CD8-positive, alpha-beta memory T cell (primary cell): ENCODE measurements around the gene CFTR. TPM values are rescaled to one million over a fixed set of nuclear protein-coding genes. Genes with fewer than 3 reads are reported as not detected.

ENCODE experiments used
- CTCF ChIA-PET: fragments of 350-600 bp; sonication (Branson Sonifier 250); formaldehyde crosslinking; loops from one replicate; lab custom pipeline; 2021; ENCODE audit warnings: antibody characterized with exemption; lab: Charles Lee
- POLR2A ChIA-PET: fragments of 350-600 bp; sonication (Branson Sonifier 250); formaldehyde crosslinking; loops from one replicate; lab custom pipeline; 2021; ENCODE audit warnings: antibody characterized with exemption; lab: Charles Lee
- DNase-seq, 5 donors: peaks; one replicate each; pipeline versions ENCODE4 v3.0.0 to v3.0.0-alpha.2; 2020 to 2022; ENCODE audit warnings: mixed read lengths in 1 of 5
- H3K27ac ChIP-seq: one replicate; pipeline ENCODE4 v1.7.0; 2013; ENCODE audit warnings: low read depth, mild to moderate bottlenecking, low read length, moderate library complexity
- H3K27me3 ChIP-seq: 2 replicates; pipeline ENCODE4 v1.7.0; 2013; ENCODE audit warnings: low read length, mild to moderate bottlenecking; ENCODE audit not compliant: insufficient read depth, poor library complexity, severe bottlenecking
- H3K36me3 ChIP-seq: 2 replicates; pipeline ENCODE4 v1.7.0; 2013; ENCODE audit warnings: mild to moderate bottlenecking, low read length, moderate library complexity; ENCODE audit not compliant: insufficient read depth
- H3K4me1 ChIP-seq: 2 replicates; pipeline ENCODE4 v1.7.0; 2013; ENCODE audit warnings: mild to moderate bottlenecking, low read length, moderate library complexity; ENCODE audit not compliant: insufficient read depth
- H3K4me3 ChIP-seq: 2 replicates; pipeline ENCODE4 v1.7.0; 2013; ENCODE audit warnings: mild to moderate bottlenecking, low read length
- H3K9me3 ChIP-seq: 2 replicates; pipeline ENCODE4 v1.7.0; 2013; ENCODE audit warnings: mild to moderate bottlenecking, low read length
- H3K27ac Mint-ChIP-seq, 8 donors: one replicate each; pipeline ENCODE4 v1.8.0; 2020 to 2021; ENCODE audit warnings: mixed read lengths in 8 of 8, mild to moderate bottlenecking in 6 of 8, inconsistent platforms in 3 of 8, moderate library complexity in 3 of 8
- H3K27me3 Mint-ChIP-seq, 2 donors: one replicate each; pipeline ENCODE4 v1.8.0; 2020 to 2021; ENCODE audit warnings: mixed read lengths in 2 of 2, mild to moderate bottlenecking in 1 of 2, moderate library complexity in 1 of 2
- H3K36me3 Mint-ChIP-seq, 3 donors: one replicate each; pipeline ENCODE4 v1.8.0; 2020 to 2021; ENCODE audit warnings: mixed read lengths in 3 of 3, inconsistent platforms in 1 of 3, mild to moderate bottlenecking in 1 of 3
- H3K4me1 Mint-ChIP-seq, 3 donors: one replicate each; pipeline ENCODE4 v1.8.0; 2020 to 2021; ENCODE audit warnings: mixed read lengths in 3 of 3, inconsistent platforms in 1 of 3, mild to moderate bottlenecking in 1 of 3
- H3K4me3 Mint-ChIP-seq, 7 donors: one replicate each; pipeline ENCODE4 v1.8.0; 2020 to 2021; ENCODE audit warnings: mixed read lengths in 7 of 7, mild to moderate bottlenecking in 6 of 7, moderate library complexity in 4 of 7, inconsistent platforms in 2 of 7
- H3K9me3 Mint-ChIP-seq, 5 donors: one replicate each; pipeline ENCODE4 v1.8.0; 2020 to 2022; ENCODE audit warnings: mixed read lengths in 5 of 5, mild to moderate bottlenecking in 3 of 5, moderate library complexity in 2 of 5, inconsistent platforms in 1 of 5
- polyA plus RNA-seq: library from polyadenylated mRNA; unstranded; fragments of 300-500 nt; fragmentation: Illumina TruSeq; gene quantifications from one replicate; pipeline ENCODE4 v1.2.3, GENCODE V29; 2021
- total RNA-seq, 2 experiments: library from RNA; stranded (reverse); gene quantifications; one replicate each; pipeline ENCODE4 v1.2.3, GENCODE V29; 2021

Gene CFTR
- total and polyA plus RNA-seq, 3 experiments from 2014 or later = not detected

GRCh38 chr7:117645481-117646165 lies 165.8 kb downstream of the CFTR start:
- Mint-ChIP-seq H3K4me1 (no peaks in the 10 kb centered on the region), H3K9me3 (peaks cover 0 to 5% (median 0%) of the 10 kb centered on the region in 5 donors), H3K27me3 (no peaks in the 10 kb centered on the region), H3K4me3 (no peak overlapping the region), H3K36me3 (no peaks in the 10 kb centered on the region), H3K27ac (no peak overlapping the region)
- POLR2A ChIA-PET = no interaction called here
- CTCF ChIA-PET = no interaction called here
- Histone ChIP-seq H3K27ac (no peak overlapping the region), H3K9me3 (no peaks in the 10 kb centered on the region), H3K36me3 (no peaks in the 10 kb centered on the region), H3K4me1 (no peaks in the 10 kb centered on the region), H3K4me3 (no peak overlapping the region), H3K27me3 (no peaks in the 10 kb centered on the region)
- no peak for DNase-seq

GRCh38 chr7:117648203-117648866 lies 168.5 kb downstream of the CFTR start:
- Mint-ChIP-seq H3K4me1 (no peaks in the 10 kb centered on the region), H3K27ac (no peak overlapping the region), H3K36me3 (no peaks in the 10 kb centered on the region), H3K27me3 (no peaks in the 10 kb centered on the region), H3K9me3 (peaks cover 0 to 5% (median 2%) of the 10 kb centered on the region in 5 donors), H3K4me3 (no peak overlapping the region)
- CTCF ChIA-PET = no interaction called here
- no peak for DNase-seq
- H3K27ac ChIP-seq = no peak overlapping the region
- no peaks in the 10 kb centered on the region for H3K4me1 ChIP-seq
- H3K9me3 ChIP-seq = no peaks in the 10 kb centered on the region
- no peak overlapping the region for H3K4me3 ChIP-seq
- H3K36me3 ChIP-seq = no peaks in the 10 kb centered on the region
- no peaks in the 10 kb centered on the region for H3K27me3 ChIP-seq
- POLR2A ChIA-PET = no interaction called here

GRCh38 chr7:117652943-117653680 lies 173.3 kb downstream of the CFTR start:
- no peaks in the 10 kb centered on the region for H3K4me1 Mint-ChIP-seq
- H3K36me3 Mint-ChIP-seq = no peaks in the 10 kb centered on the region
- no peak overlapping the region for H3K4me3 Mint-ChIP-seq
- H3K4me3 ChIP-seq = no peak overlapping the region
- no peaks in the 10 kb centered on the region for H3K36me3 ChIP-seq
- no peaks in the 10 kb centered on the region for H3K9me3 ChIP-seq
- H3K9me3 Mint-ChIP-seq = peaks cover 0 to 2% (median 0%) of the 10 kb centered on the region in 5 donors
- H3K27ac Mint-ChIP-seq = no peak overlapping the region
- ChIA-PET POLR2A (no interaction called here), CTCF (no interaction called here)
- H3K27me3 ChIP-seq = no peaks in the 10 kb centered on the region
- H3K27ac ChIP-seq = no peak overlapping the region
- DNase-seq = no peak
- no peaks in the 10 kb centered on the region for H3K27me3 Mint-ChIP-seq
- no peaks in the 10 kb centered on the region for H3K4me1 ChIP-seq

- Histone ChIP-seq H3K36me3 (no peaks in the 10 kb centered on the region), H3K27me3 (no peaks in the 10 kb centered on the region), H3K27ac (no peak overlapping the region), H3K4me1 (no peaks in the 10 kb centered on the region), H3K9me3 (no peaks in the 10 kb centered on the region), H3K4me3 (no peak overlapping the region)
- Mint-ChIP-seq H3K27me3 (no peaks in the 10 kb centered on the region), H3K27ac (no peak overlapping the region), H3K4me1 (no peaks in the 10 kb centered on the region), H3K9me3 (peaks cover 0 to 2% (median 0%) of the 10 kb centered on the region in 5 donors), H3K4me3 (no peak overlapping the region), H3K36me3 (no peaks in the 10 kb centered on the region)
- ChIA-PET POLR2A (no interaction called here), CTCF (no interaction called here)
- no peak for DNase-seq
Measured at GRCh38 chr7:117654780-117655179, 175.0 kb downstream of the CFTR start.

DNA sequence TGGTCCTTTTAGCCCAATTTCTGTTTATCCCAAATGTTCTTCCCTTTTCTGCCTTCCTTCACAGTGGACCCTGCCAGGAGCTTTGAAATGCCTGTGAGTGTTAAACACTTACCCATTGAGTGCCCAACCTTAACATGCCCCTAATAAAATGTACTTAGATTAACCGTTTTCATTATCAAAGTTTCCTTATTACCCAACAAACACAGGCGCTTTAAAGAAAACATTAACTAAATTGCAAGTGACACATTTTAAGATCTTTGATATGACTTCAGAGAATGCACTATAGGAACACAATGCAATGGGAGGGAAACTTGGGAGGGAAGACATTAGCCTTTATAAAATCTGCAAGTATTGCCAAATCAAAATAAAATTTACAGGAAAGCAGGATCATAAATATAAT lies 177.0 kb downstream of the CFTR start:
- H3K27me3 ChIP-seq = no peaks in the 10 kb centered on the region
- no peak overlapping the region for H3K27ac ChIP-seq
- Mint-ChIP-seq H3K27ac (no peak overlapping the region), H3K4me3 (no peak overlapping the region), H3K9me3 (peaks cover 0 to 2% (median 0%) of the 10 kb centered on the region in 5 donors), H3K36me3 (no peaks in the 10 kb centered on the region), H3K4me1 (no peaks in the 10 kb centered on the region), H3K27me3 (no peaks in the 10 kb centered on the region)
- ChIA-PET POLR2A (no interaction called here), CTCF (no interaction called here)
- no peaks in the 10 kb centered on the region for H3K4me1 ChIP-seq
- H3K4me3 ChIP-seq = no peak overlapping the region
- no peaks in the 10 kb centered on the region for H3K9me3 ChIP-seq
- no peaks in the 10 kb centered on the region for H3K36me3 ChIP-seq
- no peak for DNase-seq

DNA sequence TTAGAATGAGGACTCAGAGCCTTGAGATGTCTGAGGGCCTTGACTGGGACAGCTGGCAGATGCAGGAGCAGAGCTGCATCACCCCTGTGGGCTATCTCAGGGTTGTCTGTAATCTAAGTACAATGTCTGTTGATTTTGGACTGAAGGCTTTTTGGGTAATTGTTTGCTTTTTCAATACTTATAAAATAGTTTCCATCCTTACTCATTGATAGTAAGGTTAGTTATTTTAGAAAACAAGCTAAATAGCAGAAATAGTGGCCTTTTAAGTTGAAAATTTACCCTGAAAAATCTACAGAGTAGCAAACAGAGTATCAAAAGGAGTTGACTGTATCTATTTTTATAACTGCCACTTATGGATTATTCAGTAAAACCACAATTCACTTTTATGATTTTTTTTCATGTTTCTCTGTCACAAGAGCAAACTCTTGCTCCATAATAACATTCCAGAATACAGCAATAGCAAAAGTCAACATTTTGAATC lies 179.7 kb downstream of the CFTR start:
- Histone ChIP-seq H3K36me3 (no peaks in the 10 kb centered on the region), H3K4me1 (no peaks in the 10 kb centered on the region), H3K27me3 (no peaks in the 10 kb centered on the region), H3K9me3 (no peaks in the 10 kb centered on the region), H3K4me3 (no peak overlapping the region), H3K27ac (no peak overlapping the region)
- no peaks in the 10 kb centered on the region for H3K36me3 Mint-ChIP-seq
- H3K27ac Mint-ChIP-seq = no peak overlapping the region
- H3K4me3 Mint-ChIP-seq = no peak overlapping the region
- POLR2A ChIA-PET = no interaction called here
- no peaks in the 10 kb centered on the region for H3K27me3 Mint-ChIP-seq
- H3K4me1 Mint-ChIP-seq = no peaks in the 10 kb centered on the region
- CTCF ChIA-PET = interaction anchor here (1.0 kb wide), 1 partner anchor 14 kb away, joined by 3 read pairs; no protein-coding TSS in a partner anchor
- H3K9me3 Mint-ChIP-seq = no peaks in the 10 kb centered on the region
- no peak for DNase-seq

- Mint-ChIP-seq H3K9me3 (no peaks in the 10 kb centered on the region), H3K27me3 (no peaks in the 10 kb centered on the region), H3K36me3 (no peaks in the 10 kb centered on the region), H3K4me3 (no peak overlapping the region), H3K27ac (no peak overlapping the region), H3K4me1 (no peaks in the 10 kb centered on the region)
- ChIA-PET CTCF (no interaction called here), POLR2A (no interaction called here)
- no peaks in the 10 kb centered on the region for H3K4me1 ChIP-seq
- no peaks in the 10 kb centered on the region for H3K36me3 ChIP-seq
- no peaks in the 10 kb centered on the region for H3K27me3 ChIP-seq
- no peaks in the 10 kb centered on the region for H3K9me3 ChIP-seq
- H3K27ac ChIP-seq = no peak overlapping the region
- DNase-seq = no peak
- no peak overlapping the region for H3K4me3 ChIP-seq
Measured at GRCh38 chr7:117661328-117661727, 181.5 kb downstream of the CFTR start.

GRCh38 chr7:117664047-117664446 lies 184.2 kb downstream of the CFTR start:
- POLR2A ChIA-PET = no interaction called here
- Histone ChIP-seq H3K4me3 (no peak overlapping the region), H3K27ac (no peak overlapping the region), H3K27me3 (no peaks in the 10 kb centered on the region), H3K4me1 (no peaks in the 10 kb centered on the region), H3K36me3 (no peaks in the 10 kb centered on the region), H3K9me3 (no peaks in the 10 kb centered on the region)
- Mint-ChIP-seq H3K27me3 (no peaks in the 10 kb centered on the region), H3K27ac (no peak overlapping the region), H3K4me3 (no peak overlapping the region), H3K36me3 (no peaks in the 10 kb centered on the region), H3K4me1 (no peaks in the 10 kb centered on the region), H3K9me3 (peaks cover 0 to 3% (median 0%) of the 10 kb centered on the region in 5 donors)
- DNase-seq = no peak
- CTCF ChIA-PET = no interaction called here
